ENCODE results near the gene NDUFAF7. TPM values are rescaled to one million over a fixed set of nuclear protein-coding genes. Genes with fewer than 3 reads are reported as not detected.

The NDUFAF7 gene
- total RNA-seq, 4 donors from 2014 or later = 16.8 to 39.6 (median 22.0) TPM

DNA sequence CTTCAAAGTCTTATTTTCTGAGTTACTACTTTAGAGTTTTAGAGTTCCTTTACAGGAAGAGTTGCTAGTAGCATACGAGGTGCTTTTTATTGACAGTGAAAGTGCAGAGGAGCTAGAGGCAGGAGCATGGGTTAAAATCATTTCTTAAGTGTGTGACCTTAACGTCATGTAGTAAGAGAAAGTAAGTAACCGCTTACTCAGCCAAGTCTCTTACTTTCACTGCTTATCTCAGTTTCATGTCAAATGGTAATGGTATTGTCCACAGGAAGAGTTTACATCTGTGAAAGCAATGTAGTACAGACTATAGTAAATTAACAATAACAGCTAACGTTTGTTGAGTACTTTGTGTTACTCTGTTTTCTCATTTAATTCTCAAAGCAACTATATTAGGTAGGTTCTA is 12.6 kb downstream of the NDUFAF7 start:
- H3K4me3 ChIP-seq = no peak overlapping the region
- no peak overlapping the region for H3K27ac ChIP-seq
- TF ChIP-seq POLR2A (IDR thresholded peaks at IDR 0.05) (no peak), CTCF (IDR thresholded peaks at IDR 0.05) (no peak)
- H3K36me3 ChIP-seq = peaks cover 0 to 84% (median 0%) of the 10 kb centered on the region in 3 donors
- no peaks in the 10 kb centered on the region for H3K9me3 ChIP-seq
- no peak for DNase-seq
- no peaks in the 10 kb centered on the region for H3K4me1 ChIP-seq
- H3K27me3 ChIP-seq = no peaks in the 10 kb centered on the region

- H3K4me1 ChIP-seq = no peaks in the 10 kb centered on the region
- TF ChIP-seq CTCF (IDR thresholded peaks at IDR 0.05) (no peak), POLR2A (IDR thresholded peaks at IDR 0.05) (no peak)
- H3K9me3 ChIP-seq = no peaks in the 10 kb centered on the region
- DNase-seq = no peak
- no peaks in the 10 kb centered on the region for H3K27me3 ChIP-seq
- H3K4me3 ChIP-seq = no peak overlapping the region
- H3K27ac ChIP-seq = no peak overlapping the region
- peaks cover 0 to 85% (median 0%) of the 10 kb centered on the region in 3 donors for H3K36me3 ChIP-seq
These were observed 13.3 kb downstream of the NDUFAF7 start for GRCh38 chr2:37244755-37245154.

DNA sequence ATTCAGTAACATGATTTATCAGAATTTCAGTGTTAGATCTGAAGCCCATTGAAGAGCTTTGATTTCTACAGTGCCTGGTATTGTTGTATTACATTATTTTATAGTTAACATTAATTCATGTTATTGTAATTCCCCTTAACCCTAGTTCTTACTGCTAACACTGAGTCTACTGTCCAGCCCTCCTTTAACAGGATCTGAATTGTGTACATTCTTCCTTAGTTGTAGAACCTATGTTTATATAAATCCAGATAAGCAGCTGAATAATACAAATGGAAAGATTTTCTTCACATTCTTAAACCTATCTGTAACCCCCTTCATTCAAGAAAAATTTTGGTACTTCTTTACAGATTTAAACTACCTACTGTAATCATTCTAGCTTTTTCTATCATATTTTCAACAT is 14.7 kb downstream of the NDUFAF7 start:
- Histone ChIP-seq H3K4me1 (no peaks in the 10 kb centered on the region), H3K27ac (no peak overlapping the region), H3K4me3 (no peak overlapping the region), H3K27me3 (no peaks in the 10 kb centered on the region), H3K36me3 (peaks cover 0 to 88% (median 0%) of the 10 kb centered on the region in 3 donors), H3K9me3 (no peaks in the 10 kb centered on the region)
- TF ChIP-seq POLR2A (IDR thresholded peaks at IDR 0.05) = no peak
- TF ChIP-seq CTCF (IDR thresholded peaks at IDR 0.05) = no peak
- DNase-seq = no peak

GRCh38 chr2:37250869-37251740 is 19.6 kb downstream of the NDUFAF7 start:
- H3K27ac ChIP-seq = no peak overlapping the region
- no peaks in the 10 kb centered on the region for H3K9me3 ChIP-seq
- peaks cover 0 to 95% (median 0%) of the 10 kb centered on the region in 3 donors for H3K36me3 ChIP-seq
- no peak overlapping the region for H3K4me3 ChIP-seq
- TF ChIP-seq CTCF (IDR thresholded peaks at IDR 0.05) = no peak
- TF ChIP-seq POLR2A (IDR thresholded peaks at IDR 0.05) = no peak
- no peaks in the 10 kb centered on the region for H3K27me3 ChIP-seq
- no peaks in the 10 kb centered on the region for H3K4me1 ChIP-seq
- no peak for DNase-seq

- H3K36me3 ChIP-seq = peaks cover 0 to 45% (median 0%) of the 10 kb centered on the region in 3 donors
These were observed 31.1 kb downstream of the NDUFAF7 start for GRCh38 chr2:37262522-37262921.

More at GRCh38 chr2:37262522-37262921, 31.1 kb downstream of the NDUFAF7 start:
- Histone ChIP-seq H3K4me1 (no peaks in the 10 kb centered on the region), H3K4me3 (no peak overlapping the region), H3K27me3 (no peaks in the 10 kb centered on the region), H3K27ac (no peak overlapping the region), H3K9me3 (no peaks in the 10 kb centered on the region)
- DNase-seq = no peak
- TF ChIP-seq POLR2A (IDR thresholded peaks at IDR 0.05) (no peak), CTCF (IDR thresholded peaks at IDR 0.05) (no peak)

Data from Peyer's patch (tissue), 4 donors.